HEK293 (cell line): ENCODE measurements around the gene M1AP.

Experiments
- CTCF ChIA-PET: fragments of 350-600 bp; formaldehyde crosslinking; extraction: SDS; loops from one replicate; lab custom pipeline; 2021; ENCODE audit warnings: antibody characterized with exemption; lab: Yijun Ruan, JAX
- POLR2A ChIA-PET: fragments of 300-600 bp; formaldehyde crosslinking; extraction: SDS; loops from one replicate; lab custom pipeline; 2020; ENCODE audit warnings: antibody characterized with exemption, inconsistent platforms; lab: Yijun Ruan, JAX
- H3K27ac ChIP-seq: fragments of 200-500 bp; sonication (Bioruptor generic); 2 replicates; pipeline ENCODE4 v1.5.1; 2014; ENCODE audit warnings: low read depth, low read length, control low read depth, inconsistent platforms; ENCODE audit errors: extremely low read depth
- H3K36me3 ChIP-seq, 2 experiments: fragments of 200-500 bp in 1 of 2; sonication (Bioruptor generic) in 1 of 2; 1 replicate in 1 of 2; 2 replicates in 1 of 2; pipeline ENCODE4 v1.5.1; 2014 to 2017; ENCODE audit warnings: inconsistent platforms in 2 of 2, low read length in 2 of 2; ENCODE audit not compliant: control insufficient read depth in 2 of 2, insufficient read depth in 1 of 2
- H3K4me1 ChIP-seq: fragments of 200-500 bp; sonication (Bioruptor generic); 2 replicates; pipeline ENCODE4 v1.5.1; 2014; ENCODE audit warnings: mild to moderate bottlenecking, low read length, inconsistent platforms; ENCODE audit not compliant: control insufficient read depth, insufficient read depth
- H3K4me3 ChIP-seq: 2 replicates; pipeline ENCODE4 v1.5.1; 2011; ENCODE audit warnings: low read depth, mild to moderate bottlenecking, control low read depth, low read length, moderate library complexity
- H3K9me3 ChIP-seq: fragments of 200-500 bp; sonication (Bioruptor generic); 2 replicates; pipeline ENCODE4 v1.5.1; 2014; ENCODE audit warnings: low read depth, low read length, inconsistent platforms; ENCODE audit not compliant: control insufficient read depth, insufficient read depth
- BCL11B ChIP-seq: fragments of 450-650 bp; formaldehyde crosslinking; IDR thresholded peaks from 2 replicates; pipeline ENCODE4 v1.5.1; 2016; ENCODE audit warnings: low read depth, missing biosample characterization, missing genetic modification characterization
- FEZF1 ChIP-seq: fragments of 450-650 bp; formaldehyde crosslinking; IDR thresholded peaks from 2 replicates; pipeline ENCODE4 v1.5.1; 2016; ENCODE audit warnings: missing biosample characterization, missing genetic modification characterization
- GLIS1 ChIP-seq: fragments of 450-650 bp; formaldehyde crosslinking; IDR thresholded peaks from 2 replicates; pipeline ENCODE4 v1.5.1; 2016; ENCODE audit warnings: missing biosample characterization, missing genetic modification characterization
- KLF7 ChIP-seq: fragments of 450-650 bp; formaldehyde crosslinking; IDR thresholded peaks from 2 replicates; pipeline ENCODE4 v1.5.1; 2016; ENCODE audit warnings: missing biosample characterization, missing genetic modification characterization, borderline replicate concordance
- WT1 ChIP-seq: fragments of 450-650 bp; formaldehyde crosslinking; IDR thresholded peaks from 2 replicates; pipeline ENCODE4 v1.5.1; 2016; ENCODE audit warnings: missing biosample characterization, missing genetic modification characterization
- ZNF132 ChIP-seq: fragments of 450-650 bp; formaldehyde crosslinking; IDR thresholded peaks from 2 replicates; pipeline ENCODE4 v1.5.1; 2017; ENCODE audit warnings: missing biosample characterization, missing genetic modification characterization, borderline replicate concordance
- ZNF155 ChIP-seq: fragments of 450-650 bp; formaldehyde crosslinking; IDR thresholded peaks from 2 replicates; pipeline ENCODE4 v1.5.1; 2016; ENCODE audit warnings: missing biosample characterization, missing genetic modification characterization
- ZNF157 ChIP-seq: fragments of 450-650 bp; formaldehyde crosslinking; IDR thresholded peaks from 2 replicates; pipeline ENCODE4 v1.5.1; 2016; ENCODE audit warnings: missing biosample characterization, missing genetic modification characterization
- ZNF416 ChIP-seq: fragments of 450-650 bp; formaldehyde crosslinking; IDR thresholded peaks from 2 replicates; pipeline ENCODE4 v1.5.1; 2016; ENCODE audit warnings: missing biosample characterization, missing genetic modification characterization
- ZNF548 ChIP-seq: fragments of 450-650 bp; formaldehyde crosslinking; IDR thresholded peaks from 2 replicates; pipeline ENCODE4 v1.5.1; 2016; ENCODE audit warnings: missing biosample characterization, missing genetic modification characterization
- ZNF560 ChIP-seq: fragments of 450-650 bp; formaldehyde crosslinking; IDR thresholded peaks from 2 replicates; pipeline ENCODE4 v1.5.1; 2017; ENCODE audit warnings: missing biosample characterization, missing genetic modification characterization, borderline replicate concordance
- ZNF561 ChIP-seq: fragments of 450-650 bp; IDR thresholded peaks from 2 replicates; pipeline ENCODE4 v1.5.1; 2018; ENCODE audit warnings: missing biosample characterization, missing genetic modification characterization, borderline replicate concordance
- ZNF621 ChIP-seq: fragments of 450-650 bp; formaldehyde crosslinking; IDR thresholded peaks from 2 replicates; pipeline ENCODE4 v1.5.1; 2017; ENCODE audit warnings: missing biosample characterization, missing genetic modification characterization
- ZNF76 ChIP-seq: fragments of 450-650 bp; formaldehyde crosslinking; IDR thresholded peaks from 2 replicates; pipeline ENCODE4; 2016; ENCODE audit warnings: low read depth, missing biosample characterization, missing genetic modification characterization, borderline replicate concordance
- TF ChIP-seq, protein P1 (sequence below): fragments of 450-650 bp; formaldehyde crosslinking; IDR thresholded peaks from 2 replicates; pipeline ENCODE4 v1.5.1; 2017; ENCODE audit warnings: missing biosample characterization, missing genetic modification characterization
- TF ChIP-seq, protein P2 (sequence below): fragments of 450-650 bp; formaldehyde crosslinking; IDR thresholded peaks from 2 replicates; pipeline ENCODE4 v1.5.1; 2016; ENCODE audit warnings: missing biosample characterization, missing genetic modification characterization
- TF ChIP-seq, protein P3 (sequence below): fragments of 450-650 bp; formaldehyde crosslinking; IDR thresholded peaks from 2 replicates; pipeline ENCODE4 v1.5.1; 2017; ENCODE audit warnings: missing biosample characterization, missing genetic modification characterization
- TF ChIP-seq, protein P4 (sequence below): fragments of 450-650 bp; formaldehyde crosslinking; IDR thresholded peaks from 2 replicates; pipeline ENCODE4 v1.5.1; 2016; ENCODE audit warnings: missing biosample characterization, missing genetic modification characterization
- TF ChIP-seq, protein P5 (sequence below): fragments of 450-650 bp; formaldehyde crosslinking; IDR thresholded peaks from 2 replicates; pipeline ENCODE4 v1.5.1; 2016; ENCODE audit warnings: missing biosample characterization, missing genetic modification characterization, borderline replicate concordance

Gene M1AP

DNA sequence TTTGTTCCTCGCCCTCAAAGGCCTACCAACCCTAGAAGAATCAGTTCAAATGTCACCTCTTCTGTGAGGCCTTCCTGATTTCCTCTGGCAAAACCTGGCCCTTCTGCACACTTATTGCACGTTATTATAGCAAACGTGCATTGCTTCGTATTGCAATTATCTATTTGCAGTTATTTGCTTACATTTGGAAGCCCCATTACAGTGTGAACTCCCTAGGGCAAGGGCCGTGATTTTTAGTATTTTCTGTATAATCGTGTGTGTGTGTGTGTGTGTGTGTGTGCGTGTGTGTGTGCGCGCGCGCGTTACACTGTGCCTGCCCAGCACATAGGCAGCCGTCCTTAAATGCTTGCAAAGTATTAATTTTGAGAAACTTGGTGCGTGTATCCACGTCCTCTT is 5.5 kb upstream of the M1AP start (continued):
- TF ChIP-seq, protein P1, sequence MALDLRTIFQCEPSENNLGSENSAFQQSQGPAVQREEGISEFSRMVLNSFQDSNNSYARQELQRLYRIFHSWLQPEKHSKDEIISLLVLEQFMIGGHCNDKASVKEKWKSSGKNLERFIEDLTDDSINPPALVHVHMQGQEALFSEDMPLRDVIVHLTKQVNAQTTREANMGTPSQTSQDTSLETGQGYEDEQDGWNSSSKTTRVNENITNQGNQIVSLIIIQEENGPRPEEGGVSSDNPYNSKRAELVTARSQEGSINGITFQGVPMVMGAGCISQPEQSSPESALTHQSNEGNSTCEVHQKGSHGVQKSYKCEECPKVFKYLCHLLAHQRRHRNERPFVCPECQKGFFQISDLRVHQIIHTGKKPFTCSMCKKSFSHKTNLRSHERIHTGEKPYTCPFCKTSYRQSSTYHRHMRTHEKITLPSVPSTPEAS (tag by site-specific recombination) = peak; percentile 92

DNA sequence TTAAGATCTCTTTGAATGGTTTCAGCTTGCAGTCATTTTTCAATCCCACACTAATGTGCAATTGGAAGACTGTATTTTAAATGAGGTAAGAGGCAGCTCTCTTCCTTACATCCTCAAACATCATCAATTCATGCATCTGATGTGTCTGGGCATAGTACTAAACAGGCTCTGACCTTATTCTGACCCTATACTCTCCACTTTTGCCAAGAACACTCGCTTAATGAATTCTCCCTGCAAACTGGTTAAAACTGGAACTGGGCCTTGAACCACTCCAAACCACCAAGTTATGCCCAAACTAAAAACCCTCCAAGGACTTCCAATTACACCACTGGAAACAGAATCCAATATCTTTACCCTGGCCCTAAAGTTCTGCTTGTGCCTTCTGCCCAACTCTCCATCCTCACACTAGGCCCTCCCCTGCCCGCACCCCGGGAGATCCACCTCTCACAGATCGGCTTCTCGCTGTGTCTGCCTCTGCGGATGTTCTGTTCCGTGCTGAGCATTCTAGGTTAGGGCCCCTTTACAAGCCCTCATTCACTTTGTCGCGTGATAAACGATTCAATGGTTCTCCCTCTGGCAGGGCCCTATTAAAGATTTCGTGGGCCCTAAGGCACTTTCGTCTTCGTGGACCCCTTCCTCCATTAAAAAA is 1.2 kb downstream of the M1AP start:
- ChIA-PET CTCF (interaction anchor here (0.6 to 1.5 kb wide), 2 partner anchors 57 to 182 kb away, joined by 3 read pairs; no protein-coding TSS in a partner anchor), POLR2A (no interaction called here)
- Histone ChIP-seq H3K4me3 (no peak overlapping the region), H3K9me3 (no peaks in the 10 kb centered on the region), H3K36me3 (no peaks in the 10 kb centered on the region), H3K27ac (no peak overlapping the region), H3K4me1 (no peaks in the 10 kb centered on the region)
- TF ChIP-seq ZNF155 (tag by site-specific recombination) (no peak), ZNF157 (tag by site-specific recombination) (no peak), BCL11B (tag by site-specific recombination) (no peak), FEZF1 (tag by site-specific recombination) (no peak), ZNF416 (no peak), ZNF621 (tag by site-specific recombination) (no peak), ZNF76 (tag by site-specific recombination) (no peak), WT1 (no peak), ZNF560 (no peak), ZNF561 (tag by site-specific recombination) (no peak), ZNF132 (tag by site-specific recombination) (no peak), KLF7 (tag by site-specific recombination) (no peak), GLIS1 (tag by site-specific recombination) (no peak), ZNF548 (tag by site-specific recombination) (no peak)
- TF ChIP-seq, protein P2, sequence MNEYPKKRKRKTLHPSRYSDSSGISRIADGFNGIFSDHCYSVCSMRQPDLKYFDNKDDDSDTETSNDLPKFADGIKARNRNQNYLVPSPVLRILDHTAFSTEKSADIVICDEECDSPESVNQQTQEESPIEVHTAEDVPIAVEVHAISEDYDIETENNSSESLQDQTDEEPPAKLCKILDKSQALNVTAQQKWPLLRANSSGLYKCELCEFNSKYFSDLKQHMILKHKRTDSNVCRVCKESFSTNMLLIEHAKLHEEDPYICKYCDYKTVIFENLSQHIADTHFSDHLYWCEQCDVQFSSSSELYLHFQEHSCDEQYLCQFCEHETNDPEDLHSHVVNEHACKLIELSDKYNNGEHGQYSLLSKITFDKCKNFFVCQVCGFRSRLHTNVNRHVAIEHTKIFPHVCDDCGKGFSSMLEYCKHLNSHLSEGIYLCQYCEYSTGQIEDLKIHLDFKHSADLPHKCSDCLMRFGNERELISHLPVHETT (tag by site-specific recombination) = no peak
- TF ChIP-seq, protein P3, sequence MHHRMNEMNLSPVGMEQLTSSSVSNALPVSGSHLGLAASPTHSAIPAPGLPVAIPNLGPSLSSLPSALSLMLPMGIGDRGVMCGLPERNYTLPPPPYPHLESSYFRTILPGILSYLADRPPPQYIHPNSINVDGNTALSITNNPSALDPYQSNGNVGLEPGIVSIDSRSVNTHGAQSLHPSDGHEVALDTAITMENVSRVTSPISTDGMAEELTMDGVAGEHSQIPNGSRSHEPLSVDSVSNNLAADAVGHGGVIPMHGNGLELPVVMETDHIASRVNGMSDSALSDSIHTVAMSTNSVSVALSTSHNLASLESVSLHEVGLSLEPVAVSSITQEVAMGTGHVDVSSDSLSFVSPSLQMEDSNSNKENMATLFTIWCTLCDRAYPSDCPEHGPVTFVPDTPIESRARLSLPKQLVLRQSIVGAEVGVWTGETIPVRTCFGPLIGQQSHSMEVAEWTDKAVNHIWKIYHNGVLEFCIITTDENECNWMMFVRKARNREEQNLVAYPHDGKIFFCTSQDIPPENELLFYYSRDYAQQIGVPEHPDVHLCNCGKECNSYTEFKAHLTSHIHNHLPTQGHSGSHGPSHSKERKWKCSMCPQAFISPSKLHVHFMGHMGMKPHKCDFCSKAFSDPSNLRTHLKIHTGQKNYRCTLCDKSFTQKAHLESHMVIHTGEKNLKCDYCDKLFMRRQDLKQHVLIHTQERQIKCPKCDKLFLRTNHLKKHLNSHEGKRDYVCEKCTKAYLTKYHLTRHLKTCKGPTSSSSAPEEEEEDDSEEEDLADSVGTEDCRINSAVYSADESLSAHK = no peak
- TF ChIP-seq, protein P4, sequence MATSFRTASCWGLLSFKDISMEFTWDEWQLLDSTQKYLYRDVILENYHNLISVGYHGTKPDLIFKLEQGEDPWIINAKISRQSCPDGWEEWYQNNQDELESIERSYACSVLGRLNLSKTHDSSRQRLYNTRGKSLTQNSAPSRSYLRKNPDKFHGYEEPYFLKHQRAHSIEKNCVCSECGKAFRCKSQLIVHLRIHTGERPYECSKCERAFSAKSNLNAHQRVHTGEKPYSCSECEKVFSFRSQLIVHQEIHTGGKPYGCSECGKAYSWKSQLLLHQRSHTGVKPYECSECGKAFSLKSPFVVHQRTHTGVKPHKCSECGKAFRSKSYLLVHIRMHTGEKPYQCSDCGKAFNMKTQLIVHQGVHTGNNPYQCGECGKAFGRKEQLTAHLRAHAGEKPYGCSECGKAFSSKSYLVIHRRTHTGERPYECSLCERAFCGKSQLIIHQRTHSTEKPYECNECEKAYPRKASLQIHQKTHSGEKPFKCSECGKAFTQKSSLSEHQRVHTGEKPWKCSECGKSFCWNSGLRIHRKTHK = no peak
- TF ChIP-seq, protein P5, sequence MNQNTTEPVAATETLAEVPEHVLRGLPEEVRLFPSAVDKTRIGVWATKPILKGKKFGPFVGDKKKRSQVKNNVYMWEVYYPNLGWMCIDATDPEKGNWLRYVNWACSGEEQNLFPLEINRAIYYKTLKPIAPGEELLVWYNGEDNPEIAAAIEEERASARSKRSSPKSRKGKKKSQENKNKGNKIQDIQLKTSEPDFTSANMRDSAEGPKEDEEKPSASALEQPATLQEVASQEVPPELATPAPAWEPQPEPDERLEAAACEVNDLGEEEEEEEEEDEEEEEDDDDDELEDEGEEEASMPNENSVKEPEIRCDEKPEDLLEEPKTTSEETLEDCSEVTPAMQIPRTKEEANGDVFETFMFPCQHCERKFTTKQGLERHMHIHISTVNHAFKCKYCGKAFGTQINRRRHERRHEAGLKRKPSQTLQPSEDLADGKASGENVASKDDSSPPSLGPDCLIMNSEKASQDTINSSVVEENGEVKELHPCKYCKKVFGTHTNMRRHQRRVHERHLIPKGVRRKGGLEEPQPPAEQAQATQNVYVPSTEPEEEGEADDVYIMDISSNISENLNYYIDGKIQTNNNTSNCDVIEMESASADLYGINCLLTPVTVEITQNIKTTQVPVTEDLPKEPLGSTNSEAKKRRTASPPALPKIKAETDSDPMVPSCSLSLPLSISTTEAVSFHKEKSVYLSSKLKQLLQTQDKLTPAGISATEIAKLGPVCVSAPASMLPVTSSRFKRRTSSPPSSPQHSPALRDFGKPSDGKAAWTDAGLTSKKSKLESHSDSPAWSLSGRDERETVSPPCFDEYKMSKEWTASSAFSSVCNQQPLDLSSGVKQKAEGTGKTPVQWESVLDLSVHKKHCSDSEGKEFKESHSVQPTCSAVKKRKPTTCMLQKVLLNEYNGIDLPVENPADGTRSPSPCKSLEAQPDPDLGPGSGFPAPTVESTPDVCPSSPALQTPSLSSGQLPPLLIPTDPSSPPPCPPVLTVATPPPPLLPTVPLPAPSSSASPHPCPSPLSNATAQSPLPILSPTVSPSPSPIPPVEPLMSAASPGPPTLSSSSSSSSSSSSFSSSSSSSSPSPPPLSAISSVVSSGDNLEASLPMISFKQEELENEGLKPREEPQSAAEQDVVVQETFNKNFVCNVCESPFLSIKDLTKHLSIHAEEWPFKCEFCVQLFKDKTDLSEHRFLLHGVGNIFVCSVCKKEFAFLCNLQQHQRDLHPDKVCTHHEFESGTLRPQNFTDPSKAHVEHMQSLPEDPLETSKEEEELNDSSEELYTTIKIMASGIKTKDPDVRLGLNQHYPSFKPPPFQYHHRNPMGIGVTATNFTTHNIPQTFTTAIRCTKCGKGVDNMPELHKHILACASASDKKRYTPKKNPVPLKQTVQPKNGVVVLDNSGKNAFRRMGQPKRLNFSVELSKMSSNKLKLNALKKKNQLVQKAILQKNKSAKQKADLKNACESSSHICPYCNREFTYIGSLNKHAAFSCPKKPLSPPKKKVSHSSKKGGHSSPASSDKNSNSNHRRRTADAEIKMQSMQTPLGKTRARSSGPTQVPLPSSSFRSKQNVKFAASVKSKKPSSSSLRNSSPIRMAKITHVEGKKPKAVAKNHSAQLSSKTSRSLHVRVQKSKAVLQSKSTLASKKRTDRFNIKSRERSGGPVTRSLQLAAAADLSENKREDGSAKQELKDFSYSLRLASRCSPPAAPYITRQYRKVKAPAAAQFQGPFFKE (tag by site-specific recombination) = no peak
